NCI-H524 treated with DMSO at 0.1 percent for 48 hours (cell line): ENCODE measurements around the gene CKS2.

Experiments used
- DNase-seq: peaks from one replicate; lab custom pipeline; 2025; lab: John Stamatoyannopoulos, UW

Gene CKS2

GRCh38 chr9:89350988-89351557, 40.1 kb downstream of the CKS2 start:
- no peak for DNase-seq

GRCh38 chr9:89351584-89352300, 40.7 kb downstream of the CKS2 start:
- DNase-seq: no peak

GRCh38 chr9:89352451-89352850, 41.5 kb downstream of the CKS2 start:
- no peak for DNase-seq

- no peak for DNase-seq
Measured at GRCh38 chr9:89352874-89353649, 42.1 kb downstream of the CKS2 start.

GRCh38 chr9:89353989-89354388, 43.0 kb downstream of the CKS2 start:
- DNase-seq: no peak

GRCh38 chr9:89354471-89354870, 43.5 kb downstream of the CKS2 start:
- DNase-seq: no peak

- no peak for DNase-seq
Measured at GRCh38 chr9:89356782-89357181, 45.8 kb downstream of the CKS2 start.

- DNase-seq: no peak
Measured at GRCh38 chr9:89357331-89358197, 46.6 kb downstream of the CKS2 start.

- no peak for DNase-seq
Measured at GRCh38 chr9:89358376-89358916, 47.5 kb downstream of the CKS2 start.

- DNase-seq: no peak
Measured at GRCh38 chr9:89358985-89359384, 48.0 kb downstream of the CKS2 start.

GRCh38 chr9:89359751-89360261, 48.8 kb downstream of the CKS2 start:
- DNase-seq: no peak

GRCh38 chr9:89360465-89360864, 49.5 kb downstream of the CKS2 start:
- no peak for DNase-seq

- no peak for DNase-seq
Measured at GRCh38 chr9:89361031-89361430, 50.0 kb downstream of the CKS2 start.

GRCh38 chr9:89361816-89362646, 51.0 kb downstream of the CKS2 start:
- DNase-seq: no peak

- DNase-seq: no peak
Measured at GRCh38 chr9:89362647-89363310, 51.8 kb downstream of the CKS2 start.

- no peak for DNase-seq
Measured at GRCh38 chr9:89363311-89363670, 52.3 kb downstream of the CKS2 start.

- no peak for DNase-seq
Measured at GRCh38 chr9:89363921-89364665, 53.1 kb downstream of the CKS2 start.

- no peak for DNase-seq
Measured at GRCh38 chr9:89364666-89365531, 53.9 kb downstream of the CKS2 start.

- DNase-seq: no peak
Measured at GRCh38 chr9:89365532-89365912, 54.5 kb downstream of the CKS2 start.
